GM12878 (cell line): ENCODE data around the gene DYNC2H1. TPM values are rescaled to one million over a fixed set of nuclear protein-coding genes. Genes with fewer than 3 reads are reported as not detected.
A peak's percentile ranks its signal among the peaks of the same experiment; 100 is the strongest.

Source experiments
- FOXM1 ChIP-seq: IDR thresholded peaks from 2 replicates; pipeline ENCODE4 v1.6.1; 2012; ENCODE audit warnings: low read depth, mild to moderate bottlenecking, inconsistent platforms, low read length, moderate library complexity
- MEF2A ChIP-seq: IDR thresholded peaks from 2 replicates; pipeline ENCODE4 v1.6.1; 2011; ENCODE audit warnings: low read depth, mild to moderate bottlenecking, low read length, moderate library complexity; ENCODE audit not compliant: insufficient read depth
- NFIC ChIP-seq: IDR thresholded peaks from 2 replicates; pipeline ENCODE4 v1.6.1; 2012; ENCODE audit warnings: low read depth, mild to moderate bottlenecking, inconsistent platforms, low read length, moderate library complexity
- NR2C1 ChIP-seq: fragments of 450-650 bp; IDR thresholded peaks from 2 replicates; pipeline ENCODE4 v1.6.1; 2017; ENCODE audit warnings: antibody characterized with exemption, mild to moderate bottlenecking, moderate library complexity
- NR2F1 ChIP-seq: fragments of 450-650 bp; conservative IDR thresholded peaks from 2 replicates; pipeline ENCODE4 v1.6.1; 2017; ENCODE audit warnings: mild to moderate bottlenecking
- REST ChIP-seq: IDR thresholded peaks from 2 replicates; pipeline ENCODE4 v1.6.1; 2012; ENCODE audit warnings: mild to moderate bottlenecking, low read depth, low read length
- SMC3 ChIP-seq: IDR thresholded peaks from 2 replicates; pipeline ENCODE4 v1.6.1; 2011; ENCODE audit warnings: low read length, improper control_type of control experiment, borderline replicate concordance
- polyA plus RNA-seq, 11 experiments: library from polyadenylated mRNA; depleted of rRNA in 4 of 11; unstranded in 6 of 11; stranded (reverse) in 5 of 11; fragments of >200 nt; fragmentation: Nextera tagmentation in 4 of 11; fragmentation: Illumina TruSeq in 1 of 11; extraction: Ambion mirVana in 4 of 11; extraction: Trizol in 1 of 11; gene quantifications; 1 replicate in 1 of 11; 2 replicates in 10 of 11; pipeline versions ENCODE4 v1.2.1 to v1.2.3, GENCODE V29; 2011 to 2016; ENCODE audit warnings: inconsistent platforms in 2 of 11, missing spikeins in 2 of 11, low read depth in 1 of 11
- total RNA-seq, 4 experiments: library from RNA; depleted of rRNA in 3 of 4; stranded (reverse); fragments of >200 nt in 3 of 4; fragmentation: Illumina TruSeq in 1 of 4; extraction: Trizol in 1 of 4; gene quantifications; 2 replicates each; pipeline versions ENCODE4 v1.2.1 to v1.2.3, GENCODE V29; 2013 to 2021
- TF ChIP-seq, protein P1 (sequence below): IDR thresholded peaks from 2 replicates; pipeline ENCODE4 v1.6.1; 2012; ENCODE audit warnings: low read length, inconsistent platforms
- TF ChIP-seq, protein P2 (sequence below): fragments of 450-650 bp; conservative IDR thresholded peaks from 2 replicates; pipeline ENCODE4 v1.6.1; 2017; ENCODE audit warnings: mild to moderate bottlenecking, moderate library complexity
- TF ChIP-seq, protein P3 (sequence below), 3 experiments: IDR thresholded peaks in 2 of 3; conservative IDR thresholded peaks in 1 of 3; 2 replicates each; pipeline ENCODE4 v1.5.1; 2011; ENCODE audit warnings: low read depth in 3 of 3, low read length in 3 of 3, mild to moderate bottlenecking in 3 of 3, control low read depth in 2 of 3, moderate library complexity in 2 of 3, inconsistent platforms in 1 of 3, mixed read lengths in 1 of 3; ENCODE audit not compliant: control insufficient read depth in 2 of 3, insufficient read depth in 1 of 3; ENCODE audit errors: extremely low read depth in 1 of 3

Gene DYNC2H1
- total and polyA plus RNA-seq, 10 of the 15 experiments (the other 5 are each of a cell fraction or from before 2014, with no cell fraction given), result 0.12 to 3.9 (median 0.23) TPM; not detected in 2

GRCh38 chr11:103326070-103326794 lies 217.0 kb downstream of the DYNC2H1 start (continued):
- TF ChIP-seq, protein P1, sequence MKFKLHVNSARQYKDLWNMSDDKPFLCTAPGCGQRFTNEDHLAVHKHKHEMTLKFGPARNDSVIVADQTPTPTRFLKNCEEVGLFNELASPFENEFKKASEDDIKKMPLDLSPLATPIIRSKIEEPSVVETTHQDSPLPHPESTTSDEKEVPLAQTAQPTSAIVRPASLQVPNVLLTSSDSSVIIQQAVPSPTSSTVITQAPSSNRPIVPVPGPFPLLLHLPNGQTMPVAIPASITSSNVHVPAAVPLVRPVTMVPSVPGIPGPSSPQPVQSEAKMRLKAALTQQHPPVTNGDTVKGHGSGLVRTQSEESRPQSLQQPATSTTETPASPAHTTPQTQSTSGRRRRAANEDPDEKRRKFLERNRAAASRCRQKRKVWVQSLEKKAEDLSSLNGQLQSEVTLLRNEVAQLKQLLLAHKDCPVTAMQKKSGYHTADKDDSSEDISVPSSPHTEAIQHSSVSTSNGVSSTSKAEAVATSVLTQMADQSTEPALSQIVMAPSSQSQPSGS, result no peak
- peak; percentile 60; the same call in 1 of the 2 replicates for TF ChIP-seq SMC3
- TF ChIP-seq NR2F1, result no peak
- TF ChIP-seq REST, result no peak
- no peak for TF ChIP-seq NFIC
- TF ChIP-seq NR2C1, result no peak
- no peak for TF ChIP-seq MEF2A
- TF ChIP-seq FOXM1, result no peak
- TF ChIP-seq, protein P2, sequence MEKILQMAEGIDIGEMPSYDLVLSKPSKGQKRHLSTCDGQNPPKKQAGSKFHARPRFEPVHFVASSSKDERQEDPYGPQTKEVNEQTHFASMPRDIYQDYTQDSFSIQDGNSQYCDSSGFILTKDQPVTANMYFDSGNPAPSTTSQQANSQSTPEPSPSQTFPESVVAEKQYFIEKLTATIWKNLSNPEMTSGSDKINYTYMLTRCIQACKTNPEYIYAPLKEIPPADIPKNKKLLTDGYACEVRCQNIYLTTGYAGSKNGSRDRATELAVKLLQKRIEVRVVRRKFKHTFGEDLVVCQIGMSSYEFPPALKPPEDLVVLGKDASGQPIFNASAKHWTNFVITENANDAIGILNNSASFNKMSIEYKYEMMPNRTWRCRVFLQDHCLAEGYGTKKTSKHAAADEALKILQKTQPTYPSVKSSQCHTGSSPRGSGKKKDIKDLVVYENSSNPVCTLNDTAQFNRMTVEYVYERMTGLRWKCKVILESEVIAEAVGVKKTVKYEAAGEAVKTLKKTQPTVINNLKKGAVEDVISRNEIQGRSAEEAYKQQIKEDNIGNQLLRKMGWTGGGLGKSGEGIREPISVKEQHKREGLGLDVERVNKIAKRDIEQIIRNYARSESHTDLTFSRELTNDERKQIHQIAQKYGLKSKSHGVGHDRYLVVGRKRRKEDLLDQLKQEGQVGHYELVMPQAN, result no peak
- TF ChIP-seq, protein P3, sequence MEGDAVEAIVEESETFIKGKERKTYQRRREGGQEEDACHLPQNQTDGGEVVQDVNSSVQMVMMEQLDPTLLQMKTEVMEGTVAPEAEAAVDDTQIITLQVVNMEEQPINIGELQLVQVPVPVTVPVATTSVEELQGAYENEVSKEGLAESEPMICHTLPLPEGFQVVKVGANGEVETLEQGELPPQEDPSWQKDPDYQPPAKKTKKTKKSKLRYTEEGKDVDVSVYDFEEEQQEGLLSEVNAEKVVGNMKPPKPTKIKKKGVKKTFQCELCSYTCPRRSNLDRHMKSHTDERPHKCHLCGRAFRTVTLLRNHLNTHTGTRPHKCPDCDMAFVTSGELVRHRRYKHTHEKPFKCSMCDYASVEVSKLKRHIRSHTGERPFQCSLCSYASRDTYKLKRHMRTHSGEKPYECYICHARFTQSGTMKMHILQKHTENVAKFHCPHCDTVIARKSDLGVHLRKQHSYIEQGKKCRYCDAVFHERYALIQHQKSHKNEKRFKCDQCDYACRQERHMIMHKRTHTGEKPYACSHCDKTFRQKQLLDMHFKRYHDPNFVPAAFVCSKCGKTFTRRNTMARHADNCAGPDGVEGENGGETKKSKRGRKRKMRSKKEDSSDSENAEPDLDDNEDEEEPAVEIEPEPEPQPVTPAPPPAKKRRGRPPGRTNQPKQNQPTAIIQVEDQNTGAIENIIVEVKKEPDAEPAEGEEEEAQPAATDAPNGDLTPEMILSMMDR (IDR thresholded peaks at IDR 0.05 in 2 of 3, conservative IDR thresholded peaks at IDR 0.05 in 1 of 3; ENCODE audit: control insufficient read depth in 2 of 3, extremely low read depth in 1 of 3, insufficient read depth in 1 of 3, low read depth in 3 of 3, low read length in 3 of 3), result peak; percentile 76 to 81 (median 81)
